GM23248 (cell line): ENCODE data around the gene SART1. TPM values are rescaled to one million over a fixed set of nuclear protein-coding genes. Genes with fewer than 3 reads are reported as not detected.
A peak's percentile ranks its signal among the peaks of the same experiment; 100 is the strongest.
"Not testable (repeated sequence)": the region's sequence is repeated elsewhere in the genome, so short reads cannot be mapped to it uniquely, and the experiment has no call there.

Source experiments
- DNase-seq: peaks from one replicate; pipeline ENCODE4 v3.0.0-alpha.2; 2015
- H2AFZ ChIP-seq: fragments of 200-600 bp; sonication (generic); 2 replicates; pipeline ENCODE4 v1.6.1; 2016; ENCODE audit warnings: antibody characterized with exemption
- H3F3A ChIP-seq: fragments of 200-600 bp; sonication (generic); 2 replicates; pipeline ENCODE4 v1.6.1; 2016; ENCODE audit warnings: mild to moderate bottlenecking, antibody characterized with exemption, mixed run types; ENCODE audit not compliant: insufficient read depth
- H3K27ac ChIP-seq: fragments of 200-600 bp; sonication (generic); 2 replicates; pipeline ENCODE4 v1.5.1; 2016; ENCODE audit warnings: mild to moderate bottlenecking
- H3K27me3 ChIP-seq: fragments of 200-600 bp; sonication (generic); replicated peaks from 2 replicates; pipeline ENCODE4 v1.6.1; 2016; ENCODE audit warnings: mild to moderate bottlenecking; ENCODE audit not compliant: insufficient read depth
- H3K36me3 ChIP-seq: fragments of 200-600 bp; sonication (generic); 2 replicates; pipeline ENCODE4 v1.6.1; 2016; ENCODE audit warnings: low read depth, mild to moderate bottlenecking
- H3K4me1 ChIP-seq: fragments of 200-600 bp; sonication (generic); 2 replicates; pipeline ENCODE4 v1.6.1; 2016; ENCODE audit warnings: mild to moderate bottlenecking; ENCODE audit not compliant: insufficient read depth
- H3K4me2 ChIP-seq: fragments of 200-600 bp; sonication (generic); one replicate; pipeline ENCODE4 v1.6.1; 2016; ENCODE audit warnings: mild to moderate bottlenecking; ENCODE audit not compliant: unreplicated experiment
- H3K4me3 ChIP-seq: fragments of 200-600 bp; sonication (generic); 2 replicates; pipeline ENCODE4 v1.5.1; 2016; ENCODE audit warnings: mild to moderate bottlenecking
- H3K79me2 ChIP-seq: fragments of 200-600 bp; sonication (generic); 2 replicates; pipeline ENCODE4 v1.6.1; 2016; ENCODE audit warnings: mild to moderate bottlenecking; ENCODE audit not compliant: insufficient read depth
- H3K9ac ChIP-seq: fragments of 200-600 bp; sonication (generic); 2 replicates; pipeline ENCODE4 v1.6.1; 2016; ENCODE audit warnings: mild to moderate bottlenecking
- H3K9me2 ChIP-seq: fragments of 200-600 bp; sonication (generic); 2 replicates; pipeline ENCODE4 v1.6.1; 2016; ENCODE audit warnings: mixed run types, mild to moderate bottlenecking, moderate library complexity; ENCODE audit not compliant: insufficient read depth
- H3K9me3 ChIP-seq: fragments of 200-600 bp; sonication (generic); one replicate; pipeline ENCODE4 v1.6.1; 2017; ENCODE audit warnings: low read depth
- H4K20me1 ChIP-seq: fragments of 200-600 bp; sonication (generic); 2 replicates; pipeline ENCODE4 v1.6.0; 2016; ENCODE audit not compliant: insufficient read depth
- EZH2 ChIP-seq: fragments of 200-600 bp; sonication (generic); IDR thresholded peaks from 2 replicates; pipeline ENCODE4 v1.6.1; 2018; ENCODE audit warnings: antibody characterized with exemption, mild to moderate bottlenecking; ENCODE audit not compliant: insufficient read depth, poor library complexity, severe bottlenecking
- EZH2phosphoT487 ChIP-seq: fragments of 200-600 bp; sonication (generic); IDR thresholded peaks from 2 replicates; pipeline ENCODE4 v1.6.1; 2018; ENCODE audit warnings: antibody characterized with exemption, moderate library complexity, mild to moderate bottlenecking, low read depth; ENCODE audit not compliant: insufficient read depth
- WGBS, 2 experiments: methylation state at CpG; one replicate each; pipeline ENCODE4 v1.1.6; 2015 to 2017; ENCODE audit warnings: low lambda C conversion rate in 2 of 2, low coverage in 1 of 2; ENCODE audit errors: missing lambda C conversion rate in 2 of 2; 5-methylcytosine and 5-hydroxymethylcytosine counted together
- in situ Hi-C: fragments of 300-500 bp; cut with MboI; formaldehyde crosslinking; loops from 2 replicates; pipeline ENCODE4 v1.15.0; 2020
- polyA plus RNA-seq: library from polyadenylated mRNA; unstranded; fragments of >200 nt; fragmentation: Nextera tagmentation; extraction: Ambion mirVana; gene quantifications from 2 replicates; pipeline ENCODE4 v1.2.1, GENCODE V29; 2016
- total RNA-seq: library from RNA; depleted of rRNA; stranded (reverse); fragments of >200 nt; shearing (Covaris generic); gene quantifications from 2 replicates; pipeline ENCODE4 v1.2.3, GENCODE V29; 2014

Gene SART1
- total and polyA plus RNA-seq, 2 experiments from 2014 or later, result 27.7 to 48.6 TPM

DNA sequence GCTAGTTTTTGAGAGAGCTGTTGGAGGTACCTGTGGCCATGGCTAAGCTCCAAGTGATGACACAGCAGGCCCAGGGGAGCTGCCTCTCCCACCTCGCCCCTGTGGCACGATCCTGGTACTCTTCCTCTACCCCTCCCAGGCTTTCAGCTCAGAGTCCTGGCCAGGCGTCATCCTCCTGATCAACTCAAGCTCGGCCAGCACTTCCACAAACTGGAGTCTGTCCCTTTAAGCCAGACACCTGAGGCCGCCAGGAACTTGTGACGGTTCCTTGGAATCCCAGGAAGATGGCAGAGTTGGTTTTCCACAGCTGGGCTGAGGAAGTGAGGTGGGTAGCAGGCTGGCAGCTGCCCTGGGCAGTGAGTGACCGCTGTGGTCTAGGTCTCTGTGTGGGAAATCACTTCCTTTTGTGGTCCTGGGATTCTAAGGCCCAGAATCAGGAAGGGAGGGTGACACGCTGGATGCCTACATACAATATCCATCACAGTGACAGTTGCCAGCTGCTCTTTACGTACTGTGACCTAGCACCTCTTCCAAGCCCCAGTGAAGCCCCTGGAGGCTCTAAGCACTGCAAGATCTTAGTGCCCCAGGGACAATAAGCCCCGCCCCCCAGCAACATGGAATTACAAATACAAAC is 47.1 kb downstream of the SART1 start:
- no peak for DNase-seq
- Histone ChIP-seq H4K20me1 (no peaks in the 10 kb centered on the region), H3K79me2 (peaks cover 14% of the 10 kb centered on the region), H3K9me3 (no peaks in the 10 kb centered on the region), H3K9me2 (no peaks in the 10 kb centered on the region), H3K4me1 (peaks cover 4% of the 10 kb centered on the region), H3K27me3 (no peaks in the 10 kb centered on the region), H3K27ac (no peak overlapping the region), H3K4me3 (no peak overlapping the region), H2AFZ (no peak overlapping the region), H3K4me2 (no peak overlapping the region), H3F3A (no peaks in the 10 kb centered on the region), H3K9ac (no peak overlapping the region), H3K36me3 (peaks cover 8% of the 10 kb centered on the region)
- in situ Hi-C loops, result no loop called here
- 63 to 65% methylated on average over 10 of the region's 10 CpGs for WGBS, 2 experiments
- no peak for TF ChIP-seq EZH2phosphoT487
- no peak for TF ChIP-seq EZH2

DNA sequence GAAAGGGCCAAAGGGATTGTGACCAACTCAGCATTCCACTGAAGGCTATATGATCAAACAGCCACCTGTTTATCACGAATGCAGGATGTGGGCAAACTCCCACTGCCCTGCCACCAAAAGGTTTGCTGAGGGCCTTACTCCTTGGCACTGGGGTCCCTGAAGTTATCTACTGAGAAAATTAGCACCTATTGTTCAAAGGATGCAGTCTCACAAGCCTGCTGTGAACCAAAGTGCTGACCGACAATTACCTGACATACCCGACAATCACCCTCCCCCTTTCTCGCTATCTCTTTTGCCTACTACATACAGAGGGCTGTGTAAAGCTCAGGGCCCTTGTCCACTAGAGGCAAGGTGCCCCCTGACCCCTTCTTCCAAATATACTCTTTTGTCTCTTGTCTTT is 48.5 kb downstream of the SART1 start:
- H3K36me3 ChIP-seq, H3K27me3 ChIP-seq, H3F3A ChIP-seq, H3K4me1 ChIP-seq, H4K20me1 ChIP-seq, DNase-seq, in situ Hi-C loops, H3K4me2 ChIP-seq, H3K9me2 ChIP-seq, H3K9me3 ChIP-seq, H2AFZ ChIP-seq, H3K9ac ChIP-seq, H3K79me2 ChIP-seq, H3K4me3 ChIP-seq, H3K27ac ChIP-seq: not testable (repeated sequence)
- WGBS, 2 experiments, result 59 to 64% methylated on average over 4 of the region's 4 CpGs

DNA sequence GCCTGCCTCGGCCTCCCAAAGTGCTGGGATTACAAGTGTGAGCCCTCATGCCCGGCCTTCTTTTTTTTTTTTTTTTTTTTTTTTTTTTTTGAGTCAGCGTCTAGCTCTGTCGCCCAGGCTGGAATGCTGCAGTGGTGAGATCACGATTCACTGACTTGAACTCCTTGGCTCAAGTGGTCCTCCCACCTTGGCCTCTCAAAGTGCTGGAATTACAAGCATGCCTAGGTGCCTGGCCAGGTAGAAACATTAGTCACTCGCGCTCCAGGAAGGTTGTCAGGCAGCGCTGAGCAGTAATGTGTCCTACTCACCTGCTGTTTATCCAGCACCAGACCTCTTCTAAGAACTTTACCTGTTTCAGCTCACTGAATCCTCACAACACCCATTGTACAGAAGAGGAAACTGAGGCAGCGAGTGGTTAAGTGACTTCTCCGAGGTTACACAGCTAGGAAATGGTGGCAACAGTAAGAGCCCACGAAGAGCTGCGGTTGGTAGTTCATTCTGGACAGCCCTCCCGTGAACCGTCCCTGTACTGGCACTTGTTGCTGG is 49.8 kb downstream of the SART1 start:
- in situ Hi-C loops, result no loop called here
- Histone ChIP-seq H3K4me1 (peaks cover 23% of the 10 kb centered on the region), H4K20me1 (no peaks in the 10 kb centered on the region), H3K9me2 (no peaks in the 10 kb centered on the region), H2AFZ (peak overlapping the region; percentile 58), H3K9ac (no peak overlapping the region), H3K79me2 (no peaks in the 10 kb centered on the region), H3K4me3 (no peak overlapping the region; the same call in 1 of the 2 replicates), H3K27me3 (no peaks in the 10 kb centered on the region), H3K27ac (no peak overlapping the region), H3K4me2 (no peak overlapping the region), H3K36me3 (no peaks in the 10 kb centered on the region), H3K9me3 (no peaks in the 10 kb centered on the region), H3F3A (no peaks in the 10 kb centered on the region)
- WGBS, 2 experiments, result 40 to 52% methylated on average over 10 to 14 of the region's 14 CpGs
- no peak for TF ChIP-seq EZH2
- TF ChIP-seq EZH2phosphoT487, result no peak
- DNase-seq, result peak; percentile 84

DNA sequence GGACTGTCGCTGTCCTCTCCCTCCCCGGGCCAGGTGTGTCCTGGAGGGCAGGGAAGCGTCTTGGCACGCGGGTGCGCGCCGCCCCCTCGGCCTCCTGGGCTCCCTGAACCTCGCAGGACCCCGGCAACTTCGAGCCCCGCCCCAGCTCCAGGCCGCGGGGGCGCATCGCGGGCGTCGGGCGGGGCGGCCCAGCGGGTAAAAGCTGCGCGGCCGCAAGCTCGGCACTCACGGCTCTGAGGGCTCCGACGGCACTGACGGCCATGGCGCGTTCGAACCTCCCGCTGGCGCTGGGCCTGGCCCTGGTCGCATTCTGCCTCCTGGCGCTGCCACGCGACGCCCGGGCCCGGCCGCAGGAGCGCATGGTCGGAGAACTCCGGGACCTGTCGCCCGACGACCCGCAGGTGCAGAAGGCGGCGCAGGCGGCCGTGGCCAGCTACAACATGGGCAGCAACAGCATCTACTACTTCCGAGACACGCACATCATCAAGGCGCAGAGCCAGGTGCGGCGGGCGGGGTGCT is 50.3 kb downstream of the SART1 start, which contains the start of gene CST6:
Gene CST6, plus strand, starts transcription at position 224 of the 519 bp plus-strand sequence. Its CDS starts 37 bp downstream, at position 261.
- 16 to 25% methylated on average over 24 to 39 of the region's 61 CpGs for WGBS, 2 experiments
- no peak within 1 kb of the TSS; the same call in 1 of the 2 replicates for H3K4me3 ChIP-seq
- H3K27me3 ChIP-seq, result no peaks in the 10 kb centered on the region
- H3F3A ChIP-seq, result no peaks in the 10 kb centered on the region
- H3K9me2 ChIP-seq, result no peaks in the 10 kb centered on the region
- no peak for DNase-seq
- no peaks in the 10 kb centered on the region for H3K79me2 ChIP-seq
- no peaks in the 10 kb centered on the region for H3K36me3 ChIP-seq
- H3K9ac ChIP-seq, result no peak within 1 kb of the TSS
- no peak within 1 kb of the TSS for H3K4me2 ChIP-seq
- H4K20me1 ChIP-seq, result no peaks in the 10 kb centered on the region
- peak within 1 kb of the TSS; percentile 58 for H2AFZ ChIP-seq
- in situ Hi-C loops, result no loop called here
- H3K27ac ChIP-seq, result no peak within 1 kb of the TSS
- H3K4me1 ChIP-seq, result peaks cover 27% of the 10 kb centered on the region
- no peak for TF ChIP-seq EZH2
- no peak for TF ChIP-seq EZH2phosphoT487
- H3K9me3 ChIP-seq, result no peaks in the 10 kb centered on the region
